ENCODE measurements around the gene C4A.
"Not testable (repeated sequence)": the region's sequence is repeated elsewhere in the genome, so short reads cannot be mapped to it uniquely, and the experiment has no call there.

Gene C4A

DNA sequence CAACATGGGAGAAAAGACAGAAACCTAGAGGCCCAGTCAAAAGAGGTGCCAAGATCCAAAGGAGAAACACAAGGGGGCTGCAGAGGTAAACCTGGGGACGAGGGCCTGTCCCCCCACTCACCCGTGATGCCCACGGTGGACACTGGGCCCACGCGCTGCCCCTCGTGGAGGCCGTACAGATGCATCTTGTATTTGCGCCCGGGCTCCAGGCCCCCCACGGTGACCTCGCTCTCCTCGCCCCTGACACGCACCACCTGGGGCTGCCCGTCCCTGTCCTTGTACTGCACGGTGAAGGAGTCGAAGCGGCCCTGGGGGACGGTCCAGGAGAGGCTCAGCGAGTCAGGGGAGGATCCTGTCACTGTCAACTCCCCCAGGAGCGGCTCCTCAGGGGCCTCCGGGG is 67.3 kb downstream of the C4A start:
- not testable (repeated sequence) for DNase-seq (ENCODE audit: low read depth in 2 of 2)

DNA sequence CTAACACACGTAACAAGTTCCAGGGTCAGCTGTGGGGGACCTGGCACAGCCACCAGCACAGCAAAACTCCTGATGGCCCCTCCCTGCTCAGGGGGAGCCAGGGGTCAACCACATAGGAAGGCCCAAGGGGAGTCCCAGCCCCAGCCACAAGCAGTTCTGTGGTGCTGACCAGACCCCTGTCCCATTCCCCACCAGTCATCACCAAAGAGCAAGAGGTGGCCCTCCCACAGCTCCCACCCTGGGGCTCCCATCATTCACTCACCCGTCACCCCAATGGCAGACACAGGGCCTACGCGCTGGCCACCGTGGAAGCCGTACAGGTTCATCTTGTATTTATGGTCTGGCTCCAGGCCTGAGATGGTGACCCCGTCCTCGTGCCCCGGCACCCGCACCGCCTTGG is 67.9 kb downstream of the C4A start:
- not testable (repeated sequence) for DNase-seq (ENCODE audit: low read depth in 2 of 2)

DNA sequence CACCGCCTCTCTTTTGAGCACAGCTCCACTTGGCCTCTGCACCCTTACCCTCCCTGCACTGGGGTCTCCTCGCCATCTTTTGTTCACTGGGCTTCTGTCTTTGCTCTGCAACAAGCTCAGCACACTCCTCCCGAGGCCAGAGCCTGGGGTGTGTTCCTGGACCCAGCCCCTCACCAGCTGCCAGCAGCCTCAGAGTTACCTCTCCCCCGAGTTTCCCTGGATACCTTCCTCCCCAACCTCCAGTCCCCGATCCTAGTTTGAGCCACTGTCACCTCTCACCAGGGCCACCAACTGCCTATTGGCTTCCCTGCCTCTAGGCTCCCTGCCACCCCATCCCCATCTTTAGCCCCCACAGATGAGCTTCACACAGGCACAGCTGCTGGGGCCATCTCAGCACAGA is 68.7 kb downstream of the C4A start:
- no peak for DNase-seq (ENCODE audit: low read depth in 2 of 2)

All from fibroblast of skin of left biceps (primary cell).